Activated naive CD4-positive, alpha-beta T cell treated with anti-CD3 and anti-CD28 coated beads for 36 hours (primary cell): Measurements from ENCODE around the gene KANSL1. TPM values are rescaled to one million over a fixed set of nuclear protein-coding genes. Genes with fewer than 3 reads are reported as not detected.

Experiments used
- CTCF ChIA-PET: fragments of 350-600 bp; sonication (Branson Sonifier 250); formaldehyde crosslinking; loops from one replicate; lab custom pipeline; 2021; ENCODE audit warnings: antibody characterized with exemption; lab: Charles Lee
- DNase-seq: peaks from one replicate; pipeline ENCODE4 v3.0.0-alpha.2; 2020
- H3K27ac Mint-ChIP-seq: one replicate; pipeline ENCODE4 v1.8.0; 2021; ENCODE audit warnings: mild to moderate bottlenecking, mixed read lengths
- H3K27me3 Mint-ChIP-seq: one replicate; pipeline ENCODE4 v1.8.0; 2021; ENCODE audit warnings: low read depth, mixed read lengths
- H3K36me3 Mint-ChIP-seq: one replicate; pipeline ENCODE4 v1.8.0; 2021; ENCODE audit warnings: low read depth, mixed read lengths
- H3K4me1 Mint-ChIP-seq: one replicate; pipeline ENCODE4 v1.8.0; 2021; ENCODE audit warnings: low read depth, mixed read lengths
- H3K4me3 Mint-ChIP-seq: one replicate; pipeline ENCODE4 v1.8.0; 2021; ENCODE audit warnings: mild to moderate bottlenecking, moderate library complexity, mixed read lengths
- H3K9me3 Mint-ChIP-seq: one replicate; pipeline ENCODE4 v1.8.0; 2021; ENCODE audit warnings: mixed read lengths
- intact Hi-C: fragments of 100-400 bp; cut with micrococcal nuclease; formaldehyde crosslinking; loops from one replicate; pipeline ENCODE4 v1.15.1; 2023
- total RNA-seq, 2 experiments: library from RNA; stranded (reverse); gene quantifications; one replicate each; pipeline ENCODE4 v1.2.3, GENCODE V29; 2021

Gene KANSL1
- total RNA-seq, 2 experiments from 2014 or later: 64.3 to 64.5 TPM

DNA sequence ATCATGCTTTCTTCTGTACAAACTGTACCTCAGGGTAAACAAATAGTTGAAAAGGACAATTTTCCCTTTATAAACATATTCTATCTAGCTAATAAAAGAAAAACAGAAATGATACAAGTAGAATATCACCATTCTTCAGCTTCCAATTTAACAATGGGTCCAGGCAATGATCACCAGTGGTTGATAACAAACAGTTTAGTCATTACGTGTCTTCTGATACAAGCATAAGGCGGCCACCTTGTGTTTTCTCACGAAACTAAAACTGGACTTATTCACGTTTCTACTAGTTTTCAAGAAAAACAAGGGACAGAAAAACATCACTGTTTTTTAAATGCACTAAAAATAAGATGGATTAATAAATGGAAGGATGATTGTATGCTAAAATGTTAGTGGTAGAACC, 135.9 kb downstream of the KANSL1 start:
- Mint-ChIP-seq H3K27ac (no peak overlapping the region), H3K4me3 (no peak overlapping the region), H3K4me1 (peaks cover 43% of the 10 kb centered on the region), H3K9me3 (no peaks in the 10 kb centered on the region), H3K27me3 (no peaks in the 10 kb centered on the region), H3K36me3 (peaks cover 17% of the 10 kb centered on the region)
- CTCF ChIA-PET: interaction anchor here (0.9 to 1.5 kb wide), 5 partner anchors 10 to 129 kb away, joined by 3 to 6 read pairs (median 4); no protein-coding TSS in a partner anchor
- intact Hi-C loops: no loop called here
- DNase-seq: no peak

DNA sequence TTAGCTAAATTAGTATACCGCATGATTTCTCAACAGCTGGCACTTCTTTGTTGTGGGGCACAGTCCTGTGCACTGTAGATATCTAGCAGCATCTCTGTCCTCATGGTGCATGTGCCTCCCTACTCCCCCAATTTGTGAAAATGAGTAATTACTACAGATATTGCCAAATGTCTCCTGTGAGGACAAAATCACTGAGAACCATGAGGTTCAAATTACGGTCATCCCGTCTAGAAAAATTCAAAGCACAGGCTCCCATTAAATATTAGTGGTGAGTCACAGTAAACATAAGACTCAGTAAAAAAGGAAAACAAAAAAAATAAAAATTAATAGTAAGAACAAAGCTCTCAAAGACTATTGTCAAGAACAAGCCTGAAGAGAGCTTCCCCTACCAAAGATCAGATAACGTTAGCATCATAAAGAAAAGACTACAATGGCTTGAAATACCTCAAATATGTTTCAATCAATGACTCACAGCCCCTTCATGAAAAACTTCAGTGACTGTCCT, 136.4 kb downstream of the KANSL1 start:
- no peak overlapping the region for H3K27ac Mint-ChIP-seq
- intact Hi-C loops: no loop called here
- no peaks in the 10 kb centered on the region for H3K27me3 Mint-ChIP-seq

DNA sequence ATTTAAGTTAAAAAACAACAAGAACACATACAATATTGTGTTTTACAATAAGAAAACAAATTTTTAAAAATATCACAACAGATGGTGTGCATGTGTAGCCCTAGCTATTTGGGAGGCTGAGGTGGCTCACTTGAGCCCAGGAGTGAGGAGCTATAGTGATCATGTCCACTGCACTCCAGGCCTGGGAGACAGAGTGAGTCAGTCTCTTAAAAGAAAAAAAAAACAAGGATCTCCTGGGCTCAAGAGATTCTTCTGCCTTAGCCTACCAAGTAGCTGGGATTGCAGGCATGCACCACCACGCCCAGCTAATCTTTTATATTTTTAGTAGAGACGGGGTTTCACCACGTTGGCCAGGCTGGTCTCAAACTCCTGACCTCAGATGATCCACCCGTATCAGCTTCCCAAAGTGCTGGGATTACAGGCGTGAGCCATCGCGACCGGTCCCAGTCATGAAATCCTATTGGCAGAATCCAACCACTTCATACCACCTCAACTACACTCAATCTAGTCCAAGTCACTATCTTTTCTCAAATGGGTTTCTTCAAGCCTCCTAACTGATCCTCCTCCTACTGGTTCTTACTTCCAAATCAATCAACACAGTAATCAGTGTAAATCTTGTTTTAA, 139.2 kb downstream of the KANSL1 start:
- Mint-ChIP-seq H3K27ac (no peak overlapping the region), H3K4me3 (no peak overlapping the region), H3K36me3 (peaks cover 35% of the 10 kb centered on the region), H3K9me3 (no peaks in the 10 kb centered on the region), H3K4me1 (peaks cover 43% of the 10 kb centered on the region), H3K27me3 (no peaks in the 10 kb centered on the region)
- CTCF ChIA-PET: interaction anchor here (1.6 kb wide), 1 partner anchor 10 kb away, joined by 8 read pairs; no protein-coding TSS in a partner anchor
- intact Hi-C loops: loop anchor here (5.0 kb wide), 1 partner anchor 88 kb away; no protein-coding TSS in a partner anchor
- no peak for DNase-seq

More for the DNA sequence above, 136.4 kb downstream of the KANSL1 start:
- peaks cover 49% of the 10 kb centered on the region for H3K4me1 Mint-ChIP-seq
- no peak for DNase-seq
- peaks cover 22% of the 10 kb centered on the region for H3K36me3 Mint-ChIP-seq
- no peak overlapping the region for H3K4me3 Mint-ChIP-seq
- no peaks in the 10 kb centered on the region for H3K9me3 Mint-ChIP-seq
- CTCF ChIA-PET: interaction anchor here (0.6 to 1.5 kb wide), 8 partner anchors 11 to 130 kb away, joined by 3 to 6 read pairs (median 4); no protein-coding TSS in a partner anchor

DNA sequence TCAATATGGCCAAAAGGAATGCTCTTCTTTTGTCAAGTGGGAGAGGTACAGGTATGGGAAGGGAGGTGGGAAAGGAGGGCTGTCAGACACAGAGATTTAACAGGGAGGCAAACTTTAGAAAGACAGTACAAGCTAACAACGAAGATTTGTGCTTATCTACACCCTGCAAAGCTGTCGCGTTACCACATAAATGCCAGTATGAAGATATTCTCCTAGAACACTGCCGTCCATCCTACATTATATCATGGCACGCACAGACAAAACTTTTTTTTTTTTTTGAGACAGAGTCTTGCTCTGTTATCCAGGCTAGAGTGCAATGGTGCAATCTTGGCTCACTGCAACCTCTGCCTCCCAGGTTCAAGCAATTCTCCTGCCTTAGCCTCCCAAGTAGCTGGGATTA, 143.6 kb downstream of the KANSL1 start:
- H3K27me3 Mint-ChIP-seq: no peaks in the 10 kb centered on the region
- H3K4me1 Mint-ChIP-seq: peaks cover 31% of the 10 kb centered on the region
- no peaks in the 10 kb centered on the region for H3K9me3 Mint-ChIP-seq
- H3K36me3 Mint-ChIP-seq: peaks cover 47% of the 10 kb centered on the region
- no peak overlapping the region for H3K4me3 Mint-ChIP-seq
- no peak overlapping the region for H3K27ac Mint-ChIP-seq
- intact Hi-C loops: loop anchor here (5.0 kb wide), 1 partner anchor 93 kb away; no protein-coding TSS in a partner anchor
- CTCF ChIA-PET: interaction anchor here (1.3 kb wide), 1 partner anchor 144 kb away, joined by 7 read pairs; the partner anchor contains the start of gene KANSL1
- DNase-seq: no peak

DNA sequence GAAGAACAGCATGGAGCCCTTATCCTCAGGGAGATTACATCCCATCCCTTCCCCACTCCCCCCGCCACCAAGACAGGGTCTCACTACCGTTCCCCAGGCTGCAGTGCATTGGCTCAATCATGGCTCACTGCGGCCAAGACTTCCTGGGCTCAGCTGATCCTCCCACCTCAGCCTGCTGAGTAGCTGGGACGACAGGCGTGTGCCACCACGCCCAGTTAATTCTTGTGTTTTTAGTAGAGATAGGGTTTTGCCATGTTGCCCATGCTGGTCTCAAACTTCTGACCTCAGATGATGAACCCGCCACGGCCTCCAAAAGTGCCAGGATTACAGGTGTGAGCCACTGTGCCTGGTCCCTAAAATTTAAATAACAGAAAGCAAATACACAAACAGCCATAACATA, 145.4 kb downstream of the KANSL1 start:
- no peaks in the 10 kb centered on the region for H3K9me3 Mint-ChIP-seq
- intact Hi-C loops: no loop called here
- H3K27me3 Mint-ChIP-seq: no peaks in the 10 kb centered on the region
- DNase-seq: no peak
- H3K4me1 Mint-ChIP-seq: peaks cover 28% of the 10 kb centered on the region
- no peak overlapping the region for H3K4me3 Mint-ChIP-seq
- CTCF ChIA-PET: interaction anchor here (0.6 kb wide), 2 partner anchors 117 to 155 kb away, joined by 3 to 6 read pairs; no protein-coding TSS in a partner anchor
- H3K27ac Mint-ChIP-seq: no peak overlapping the region
- H3K36me3 Mint-ChIP-seq: peaks cover 46% of the 10 kb centered on the region

DNA sequence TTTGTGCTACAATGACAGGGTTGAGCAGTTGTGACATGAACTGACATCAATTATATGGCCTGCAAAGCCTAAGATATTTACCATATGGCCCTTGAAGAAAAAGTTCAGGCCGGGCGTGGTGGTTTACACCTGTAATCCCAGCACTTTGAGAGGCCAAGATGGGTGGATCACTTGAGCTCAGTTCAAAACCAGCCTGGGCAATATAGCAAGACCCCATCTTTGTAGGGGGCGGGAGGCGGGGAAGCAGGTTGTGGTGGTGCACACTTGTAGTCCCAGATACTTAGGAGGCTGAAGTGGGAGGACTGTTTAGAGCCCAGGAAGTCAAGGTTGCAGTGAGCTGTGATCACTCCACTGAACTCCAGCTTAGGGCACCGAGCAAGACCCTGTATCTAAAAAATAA, 145.8 kb downstream of the KANSL1 start:
- Mint-ChIP-seq H3K27me3 (no peaks in the 10 kb centered on the region), H3K36me3 (peaks cover 45% of the 10 kb centered on the region), H3K27ac (no peak overlapping the region), H3K9me3 (no peaks in the 10 kb centered on the region), H3K4me1 (peaks cover 27% of the 10 kb centered on the region), H3K4me3 (no peak overlapping the region)
- intact Hi-C loops: no loop called here
- DNase-seq: no peak
- CTCF ChIA-PET: interaction anchor here (0.6 to 0.9 kb wide), 3 partner anchors 117 to 164 kb away, joined by 3 to 6 read pairs (median 3); no protein-coding TSS in a partner anchor

DNA sequence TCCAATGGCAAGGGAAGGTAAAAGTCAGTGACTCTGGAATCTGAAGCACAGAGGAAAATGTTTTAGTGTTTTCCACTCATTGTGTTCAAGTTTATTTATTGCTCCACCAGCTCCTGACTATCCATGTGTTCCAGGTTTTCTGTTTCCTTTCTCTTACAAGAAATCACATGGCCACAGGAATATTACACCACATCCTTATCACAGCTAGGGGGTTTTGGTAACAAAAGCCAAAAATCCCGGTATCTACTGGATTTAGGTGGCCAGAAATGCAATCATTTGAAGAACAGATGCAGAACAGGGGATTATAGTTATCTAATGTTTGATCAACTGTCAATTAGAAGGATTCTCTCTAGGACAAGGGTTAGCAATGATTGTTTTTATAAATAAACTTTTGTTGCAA, 146.3 kb downstream of the KANSL1 start:
- Mint-ChIP-seq H3K27ac (no peak overlapping the region), H3K36me3 (peaks cover 41% of the 10 kb centered on the region), H3K9me3 (no peaks in the 10 kb centered on the region)

DNA sequence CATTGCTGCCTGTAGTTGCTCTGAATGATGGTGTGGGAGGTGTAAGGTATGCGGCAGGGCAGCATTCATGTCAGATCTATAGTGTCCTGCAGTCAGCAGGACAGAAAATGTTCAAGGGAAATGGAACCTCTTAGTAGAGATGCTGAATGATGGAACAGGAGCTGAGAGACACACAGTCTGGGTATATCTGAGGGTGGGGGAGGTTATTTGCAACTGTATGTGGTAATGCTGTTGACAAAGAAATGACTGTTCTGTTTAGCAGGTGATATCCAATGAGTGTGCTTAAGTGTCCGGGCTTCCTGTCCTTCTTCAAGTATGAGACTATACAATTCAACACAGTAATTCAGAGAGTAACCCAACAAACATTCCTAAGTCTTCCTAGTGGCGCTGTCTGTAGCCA, 147.6 kb downstream of the KANSL1 start:
- H3K36me3 Mint-ChIP-seq: peaks cover 34% of the 10 kb centered on the region
- peak overlapping the region; percentile 17 for H3K27ac Mint-ChIP-seq
- H3K27me3 Mint-ChIP-seq: no peaks in the 10 kb centered on the region
- peaks cover 11% of the 10 kb centered on the region for H3K4me1 Mint-ChIP-seq
- CTCF ChIA-PET: interaction anchor here (0.6 to 2.8 kb wide), 5 partner anchors 13 to 228 kb away, joined by 3 to 31 read pairs (median 4); no protein-coding TSS in a partner anchor
- no peak overlapping the region for H3K4me3 Mint-ChIP-seq
- no peaks in the 10 kb centered on the region for H3K9me3 Mint-ChIP-seq
- intact Hi-C loops: no loop called here
- DNase-seq: no peak

More for the DNA sequence above, 146.3 kb downstream of the KANSL1 start:
- no peaks in the 10 kb centered on the region for H3K27me3 Mint-ChIP-seq
- CTCF ChIA-PET: interaction anchor here (0.6 to 0.9 kb wide), 3 partner anchors 118 to 164 kb away, joined by 3 to 6 read pairs (median 3); no protein-coding TSS in a partner anchor
- H3K4me3 Mint-ChIP-seq: no peak overlapping the region
- DNase-seq: no peak
- intact Hi-C loops: no loop called here
- peaks cover 23% of the 10 kb centered on the region for H3K4me1 Mint-ChIP-seq

DNA sequence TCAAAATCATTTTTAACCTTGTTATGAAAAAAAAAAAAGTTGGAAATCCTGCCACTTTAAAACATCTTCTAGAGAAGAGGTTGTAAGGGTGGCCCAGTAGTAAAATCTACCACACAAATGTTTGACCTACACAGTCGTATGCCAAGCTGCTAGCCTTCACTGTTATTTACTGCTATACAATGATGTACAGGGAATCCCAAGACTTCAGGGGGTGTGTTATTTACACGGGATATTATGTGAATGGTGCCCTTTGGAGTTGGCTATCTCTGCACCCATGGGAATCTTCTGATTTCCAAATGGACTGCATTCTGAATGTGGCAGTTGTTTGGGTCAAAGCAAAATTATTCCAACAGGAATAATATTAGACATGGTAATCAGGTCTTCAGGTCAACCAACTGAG, 148.2 kb downstream of the KANSL1 start:
- peaks cover 31% of the 10 kb centered on the region for H3K36me3 Mint-ChIP-seq
- H3K27me3 Mint-ChIP-seq: no peaks in the 10 kb centered on the region
- no peaks in the 10 kb centered on the region for H3K9me3 Mint-ChIP-seq
- no peak overlapping the region for H3K4me3 Mint-ChIP-seq
- peaks cover 11% of the 10 kb centered on the region for H3K4me1 Mint-ChIP-seq
- H3K27ac Mint-ChIP-seq: no peak overlapping the region
- CTCF ChIA-PET: interaction anchor here (0.6 to 2.8 kb wide), 23 partner anchors 9 to 170 kb away, joined by 3 to 31 read pairs (median 5); no protein-coding TSS in a partner anchor
- DNase-seq: no peak
- intact Hi-C loops: loop anchor here (1.0 kb wide), 3 partner anchors 43 to 168 kb away; no protein-coding TSS in a partner anchor

DNA sequence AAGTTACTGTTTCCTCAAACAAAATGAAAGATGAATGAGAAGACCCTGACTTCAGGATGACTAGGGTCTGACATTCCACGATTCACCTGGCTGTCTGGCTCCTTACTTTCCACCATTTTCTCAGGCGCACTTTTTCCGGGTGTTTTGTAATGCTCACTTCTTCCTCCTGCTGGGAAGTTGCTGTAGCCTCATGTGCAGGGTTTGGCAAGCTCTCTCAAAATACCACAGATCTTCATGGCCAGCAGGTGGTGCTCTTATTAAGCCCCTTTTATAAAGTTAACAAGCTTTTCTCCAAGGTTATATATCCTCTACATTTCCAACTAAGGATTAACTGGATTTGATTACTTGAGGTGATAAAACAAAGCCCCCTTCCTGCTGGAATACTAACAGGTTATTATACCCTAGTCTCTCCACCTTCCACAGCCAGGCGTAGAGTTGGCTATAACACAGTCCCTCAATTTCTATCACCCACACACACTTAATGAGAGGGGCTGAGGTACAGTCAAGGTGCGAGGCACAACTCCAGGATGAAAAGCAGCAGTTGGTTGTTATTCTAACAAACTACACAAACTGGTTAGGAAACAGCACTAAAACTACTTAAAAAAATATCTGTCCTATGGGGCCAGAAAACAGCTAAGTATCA, 148.8 kb downstream of the KANSL1 start:
- H3K27ac Mint-ChIP-seq: no peak overlapping the region
- DNase-seq: peak; percentile 82
- CTCF ChIA-PET: interaction anchor here (0.6 to 2.8 kb wide), 27 partner anchors 9 to 744 kb away, joined by 3 to 31 read pairs (median 4); no protein-coding TSS in a partner anchor
- no peaks in the 10 kb centered on the region for H3K9me3 Mint-ChIP-seq
- H3K27me3 Mint-ChIP-seq: no peaks in the 10 kb centered on the region
- intact Hi-C loops: loop anchor here (1.0 kb wide), 3 partner anchors 42 to 169 kb away; no protein-coding TSS in a partner anchor
- peaks cover 11% of the 10 kb centered on the region for H3K4me1 Mint-ChIP-seq
- peaks cover 25% of the 10 kb centered on the region for H3K36me3 Mint-ChIP-seq
- no peak overlapping the region for H3K4me3 Mint-ChIP-seq

DNA sequence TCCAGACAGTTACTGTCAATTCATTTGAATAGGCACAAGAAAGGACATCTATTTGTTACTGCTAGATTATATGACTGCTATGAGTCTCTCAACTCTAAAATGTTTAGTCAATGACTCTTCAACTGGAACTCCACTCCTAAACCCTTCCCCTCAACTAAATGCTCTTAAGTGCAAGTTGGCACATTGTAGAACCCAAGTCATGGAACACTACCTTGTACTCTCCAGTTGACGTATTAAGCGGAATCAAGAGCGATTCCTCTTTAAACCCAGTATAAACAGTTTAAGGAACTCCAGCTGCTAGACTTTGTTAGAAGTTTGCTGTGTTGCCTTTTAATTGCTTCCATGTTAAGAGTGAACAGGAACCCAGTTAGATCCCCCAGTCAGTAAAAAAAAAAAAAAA, 149.6 kb downstream of the KANSL1 start:
- H3K4me3 Mint-ChIP-seq: no peak overlapping the region
- H3K36me3 Mint-ChIP-seq: peaks cover 23% of the 10 kb centered on the region
- CTCF ChIA-PET: interaction anchor here (0.6 to 2.8 kb wide), 22 partner anchors 10 to 745 kb away, joined by 3 to 31 read pairs (median 4); no protein-coding TSS in a partner anchor
- H3K27ac Mint-ChIP-seq: no peak overlapping the region
- peaks cover 11% of the 10 kb centered on the region for H3K4me1 Mint-ChIP-seq
- no peak for DNase-seq
- intact Hi-C loops: loop anchor here (1.0 kb wide), 3 partner anchors 41 to 170 kb away; no protein-coding TSS in a partner anchor
- H3K9me3 Mint-ChIP-seq: no peaks in the 10 kb centered on the region
- no peaks in the 10 kb centered on the region for H3K27me3 Mint-ChIP-seq

DNA sequence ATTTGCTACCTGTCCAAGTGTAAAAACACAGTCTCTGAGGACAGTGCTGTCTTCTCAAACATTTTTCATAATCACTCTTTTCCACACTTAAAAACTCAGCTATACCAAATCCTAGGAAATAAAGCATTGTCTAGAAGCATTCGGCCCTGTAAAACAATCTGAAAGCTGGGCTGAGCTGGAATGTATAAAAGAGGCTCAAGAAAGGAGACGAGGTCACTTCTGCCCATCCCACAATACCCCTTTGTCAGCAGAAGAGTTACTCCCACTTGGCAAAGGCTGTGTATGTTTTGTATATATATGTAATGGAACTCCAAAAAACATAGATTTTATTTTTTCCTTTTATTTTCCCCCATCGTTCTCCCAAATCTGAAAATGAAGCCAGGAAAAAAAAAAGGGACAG, 150.3 kb downstream of the KANSL1 start:
- intact Hi-C loops: no loop called here
- peaks cover 24% of the 10 kb centered on the region for H3K36me3 Mint-ChIP-seq
- no peaks in the 10 kb centered on the region for H3K27me3 Mint-ChIP-seq
- peaks cover 11% of the 10 kb centered on the region for H3K4me1 Mint-ChIP-seq
- no peaks in the 10 kb centered on the region for H3K9me3 Mint-ChIP-seq
- H3K27ac Mint-ChIP-seq: no peak overlapping the region
- no peak overlapping the region for H3K4me3 Mint-ChIP-seq
- CTCF ChIA-PET: interaction anchor here (0.6 to 2.8 kb wide), 9 partner anchors 41 to 170 kb away, joined by 3 to 31 read pairs (median 4); no protein-coding TSS in a partner anchor
- DNase-seq: no peak
